GM21381 (cell line): ENCODE data around the gene CEBPB.
"Not testable (repeated sequence)": the region's sequence is repeated elsewhere in the genome, so short reads cannot be mapped to it uniquely, and the experiment has no call there.

ENCODE experiments used
- ATAC-seq: cut with Tn5 transposase; IDR thresholded peaks from one replicate; pipeline ENCODE4 v1.9.1; 2021; ENCODE audit warnings: mild to moderate bottlenecking, moderate library complexity; ENCODE audit not compliant: unreplicated experiment

CEBPB gene

GRCh38 chr20:50192364-50193198 is 2.0 kb downstream of the CEBPB start:
- peak; percentile 24 for ATAC-seq

DNA sequence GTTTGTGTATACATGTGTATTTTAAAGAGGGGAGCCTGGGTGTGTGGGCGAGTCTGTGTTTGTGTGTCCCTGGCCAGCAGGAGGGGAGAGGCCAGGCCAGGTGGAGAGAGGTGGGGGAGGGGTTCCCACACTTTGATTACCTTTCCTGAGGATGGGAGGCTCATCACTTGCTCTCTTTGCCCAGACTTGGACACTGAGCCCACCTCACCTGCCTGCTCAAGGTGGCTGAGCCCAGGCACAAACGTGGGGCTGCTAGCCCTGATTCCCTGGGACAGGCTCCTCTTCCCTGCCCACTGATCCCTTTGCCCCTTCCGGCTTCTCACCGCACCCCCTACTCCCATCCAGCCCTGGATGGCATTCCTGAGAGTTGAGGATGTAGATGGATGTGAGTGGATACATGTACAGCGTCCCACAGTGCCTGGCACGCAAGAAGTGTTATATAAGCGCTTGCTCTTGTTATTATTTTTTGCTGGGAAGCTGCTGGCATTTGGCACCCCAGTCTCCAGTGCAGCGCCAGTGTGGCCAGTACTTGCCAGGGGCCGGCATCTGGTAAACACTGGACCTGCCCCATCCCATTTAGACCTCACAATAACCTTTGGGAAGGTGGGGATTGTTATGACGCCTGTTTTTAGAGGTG is 2.7 kb downstream of the CEBPB start:
- ATAC-seq = no peak

GRCh38 chr20:50193836-50194421 is 3.3 kb downstream of the CEBPB start:
- ATAC-seq = no peak

GRCh38 chr20:50194422-50194830 is 3.8 kb downstream of the CEBPB start:
- no peak for ATAC-seq

- no peak for ATAC-seq
These were observed 4.3 kb downstream of the CEBPB start for GRCh38 chr20:50194831-50195523.

DNA sequence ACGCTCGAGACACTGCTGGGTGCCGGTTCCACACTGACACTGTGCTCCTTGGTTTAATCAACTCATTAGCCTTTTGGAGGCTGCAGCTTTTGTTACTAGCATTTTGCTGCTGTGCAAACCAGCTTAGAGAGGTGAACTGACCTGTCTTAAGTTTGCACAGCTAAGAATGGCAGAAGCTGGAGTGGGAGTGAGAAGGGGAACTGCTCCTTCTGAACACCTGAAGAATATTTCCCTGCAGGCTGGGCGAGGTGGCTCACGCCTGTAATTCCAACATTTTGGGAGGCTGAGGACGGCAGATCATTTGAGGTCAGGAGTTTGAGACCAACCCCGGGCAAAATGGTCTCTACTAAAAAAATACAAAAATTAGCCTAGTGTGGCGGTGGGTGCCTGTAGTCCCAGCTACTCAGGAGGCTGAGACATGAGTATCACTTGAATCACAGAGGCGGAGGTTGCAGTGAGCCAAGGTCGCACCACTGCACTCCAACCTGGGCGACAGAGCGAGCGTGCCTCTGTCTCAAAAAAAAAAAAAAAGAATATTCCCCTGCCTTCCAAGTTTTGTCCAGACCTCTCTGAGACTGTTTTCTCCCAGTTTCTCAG is 5.0 kb downstream of the CEBPB start:
- no peak for ATAC-seq

DNA sequence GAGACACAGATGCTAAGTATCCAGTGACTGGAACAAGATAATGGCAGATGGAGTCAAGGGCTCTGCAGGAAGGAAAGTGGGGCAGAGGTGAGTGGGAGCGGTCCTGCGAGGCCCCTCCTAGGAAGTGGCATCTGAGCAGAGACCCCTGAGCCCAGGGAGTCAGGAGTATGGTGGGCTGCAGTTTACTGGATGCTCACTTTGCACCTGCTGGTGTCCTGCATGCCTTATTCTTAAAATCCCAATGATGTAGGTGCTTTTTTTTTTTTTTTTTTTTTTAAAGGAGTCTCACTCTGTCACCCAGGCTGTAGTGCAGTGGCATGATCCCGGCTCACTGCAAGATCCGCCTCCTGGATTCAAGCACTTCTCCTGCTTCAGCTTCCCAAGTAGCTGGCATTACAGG is 5.6 kb downstream of the CEBPB start:
- no peak for ATAC-seq

GRCh38 chr20:50196896-50197295 is 6.3 kb downstream of the CEBPB start:
- no peak for ATAC-seq

GRCh38 chr20:50197463-50198179 is 7.0 kb downstream of the CEBPB start:
- no peak for ATAC-seq

GRCh38 chr20:50198180-50198666 is 7.6 kb downstream of the CEBPB start:
- no peak for ATAC-seq

- no peak for ATAC-seq
These were observed 8.1 kb downstream of the CEBPB start for GRCh38 chr20:50198716-50199115.

- ATAC-seq = no peak
These were observed 9.1 kb downstream of the CEBPB start for GRCh38 chr20:50199703-50200102.

- ATAC-seq = no peak
These were observed 10.0 kb downstream of the CEBPB start for GRCh38 chr20:50200482-50201104.

GRCh38 chr20:50201710-50202109 is 11.1 kb downstream of the CEBPB start:
- not testable (repeated sequence) for ATAC-seq

- ATAC-seq = no peak
These were observed 12.0 kb downstream of the CEBPB start for GRCh38 chr20:50202677-50203076.

GRCh38 chr20:50203951-50204937 is 13.6 kb downstream of the CEBPB start:
- ATAC-seq = no peak

DNA sequence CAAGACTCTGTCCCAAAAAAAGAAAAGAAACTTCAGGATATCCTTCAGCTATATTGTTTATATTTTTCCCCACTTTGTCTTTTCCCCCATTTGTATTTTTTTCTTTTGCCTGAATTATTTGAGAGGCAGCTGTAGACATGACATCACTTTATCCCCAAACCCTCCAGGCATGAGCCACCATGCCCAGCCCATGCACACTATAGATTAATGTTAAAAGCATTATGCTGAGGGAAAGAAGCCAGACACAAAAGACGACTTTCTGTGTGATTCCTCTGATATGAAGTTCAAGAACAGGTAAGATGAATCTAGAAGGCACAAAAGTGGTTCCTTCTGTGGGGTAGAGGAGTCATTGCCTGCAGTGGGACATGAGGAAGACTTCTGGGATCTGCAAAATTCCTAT is 16.4 kb downstream of the CEBPB start:
- ATAC-seq = no peak

DNA sequence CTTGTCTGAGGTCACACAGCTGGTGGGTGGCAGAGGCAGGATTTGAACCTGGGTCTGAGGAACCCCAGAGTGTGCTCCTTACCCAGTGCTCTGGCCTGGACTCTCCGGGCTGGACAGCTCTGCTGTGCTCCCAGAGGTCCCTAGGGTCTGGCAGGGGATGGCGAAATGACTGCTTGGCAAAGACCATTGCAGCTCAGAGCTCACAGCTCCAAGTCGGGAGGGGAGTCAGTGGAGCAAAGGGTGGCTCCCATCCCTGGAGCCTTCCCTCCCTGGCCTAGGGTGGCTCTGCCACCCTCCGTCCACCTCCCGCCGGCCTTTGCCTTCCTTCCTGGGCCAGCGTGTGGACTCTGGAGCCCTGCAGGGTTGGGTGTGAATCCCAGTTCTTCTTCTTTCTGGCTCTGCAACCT is 17.5 kb downstream of the CEBPB start:
- ATAC-seq = no peak

DNA sequence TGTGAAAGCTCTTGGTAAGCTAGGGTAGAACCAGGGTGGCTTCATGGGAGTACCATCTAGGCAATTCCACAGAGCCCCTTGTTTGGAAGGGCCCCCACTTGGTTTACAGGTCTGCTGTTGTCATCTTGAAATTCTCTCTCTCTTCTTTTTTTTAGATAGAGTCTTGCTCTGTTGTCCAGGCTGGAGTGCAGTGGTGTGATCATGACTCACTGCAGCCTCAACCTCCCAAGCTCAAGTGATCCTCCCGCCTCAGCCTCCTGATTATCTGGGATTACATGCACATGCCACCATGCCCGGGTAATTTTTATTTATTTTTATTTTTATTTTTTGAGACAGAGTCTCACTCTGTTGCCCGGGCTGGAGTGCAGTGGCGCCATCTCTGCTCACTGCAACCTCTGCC is 18.2 kb downstream of the CEBPB start:
- ATAC-seq = not testable (repeated sequence)
